H1 (cell line): ENCODE results near the gene RIMS1. TPM values are rescaled to one million over a fixed set of nuclear protein-coding genes. Genes with fewer than 3 reads are reported as not detected.

Source experiments
- CTCF ChIA-PET: fragments of 300-600 bp; sonication (Branson Sonifier 250); formaldehyde crosslinking; loops from one replicate; lab custom pipeline; 2021; ENCODE audit not compliant: partially characterized antibody; lab: Charles Lee
- POLR2A ChIA-PET: fragments of 300-600 bp; sonication (Branson Sonifier 250); formaldehyde crosslinking; loops from one replicate; lab custom pipeline; 2021; ENCODE audit warnings: inconsistent platforms; ENCODE audit not compliant: partially characterized antibody; lab: Charles Lee
- DNase-seq, 2 experiments: peaks; one replicate each; pipeline versions ENCODE4 v3.0.0 to v3.0.0-alpha.2; 2010 to 2022; ENCODE audit warnings: low spot score in 2 of 2, low read depth in 1 of 2, mixed read lengths in 1 of 2
- FAIRE-seq: peaks from 2 replicates; lab custom pipeline; 2011; peaks lifted over from hg19 to GRCh38; lab: Jason Lieb, UNC
- H2AFZ ChIP-seq: 2 replicates; pipeline ENCODE4 v1.8.1; 2012; ENCODE audit warnings: low read length, inconsistent platforms
- H2AK5ac ChIP-seq: 2 replicates; pipeline ENCODE4 v1.6.1; 2013; ENCODE audit warnings: low read depth, low read length
- H2BK120ac ChIP-seq: replicated peaks from 2 replicates; pipeline ENCODE3; 2013; ENCODE audit warnings: low read depth, low read length, inconsistent platforms
- H2BK12ac ChIP-seq: 2 replicates; pipeline ENCODE4 v1.6.1; 2013; ENCODE audit warnings: low read depth, low read length
- H2BK15ac ChIP-seq: 2 replicates; pipeline ENCODE4 v1.6.1; 2013; ENCODE audit warnings: low read length
- H2BK20ac ChIP-seq: 2 replicates; pipeline ENCODE4 v1.6.1; 2013; ENCODE audit warnings: low read length
- H2BK5ac ChIP-seq: 2 replicates; pipeline ENCODE4 v1.6.1; 2013; ENCODE audit warnings: low read depth, low read length
- H3K14ac ChIP-seq: 2 replicates; pipeline ENCODE4 v1.6.1; 2013; ENCODE audit warnings: inconsistent platforms; ENCODE audit not compliant: insufficient read length
- H3K18ac ChIP-seq: 2 replicates; pipeline ENCODE4 v1.6.1; 2013; ENCODE audit warnings: low read length; ENCODE audit errors: extremely low read depth
- H3K23ac ChIP-seq: 2 replicates; pipeline ENCODE4 v1.6.1; 2013; ENCODE audit warnings: inconsistent platforms; ENCODE audit not compliant: insufficient read length
- H3K23me2 ChIP-seq: 2 replicates; pipeline ENCODE4 v1.6.1; 2013; ENCODE audit warnings: low read depth, low read length
- H3K27ac ChIP-seq: 2 replicates; pipeline ENCODE4 v1.6.1; 2011; ENCODE audit warnings: low read depth, low read length, inconsistent platforms
- H3K27me3 ChIP-seq, 4 experiments: replicated peaks in 1 of 4; 1 replicate in 1 of 4; 2 replicates in 3 of 4; pipeline versions ENCODE4 v1.6.1 to v1.8.1; 2011 to 2013; ENCODE audit warnings: low read length in 3 of 4, mild to moderate bottlenecking in 3 of 4, inconsistent platforms in 2 of 4, mixed read lengths in 2 of 4, moderate library complexity in 1 of 4; ENCODE audit not compliant: control insufficient read depth in 3 of 4, insufficient read depth in 3 of 4; ENCODE audit errors: extremely low read depth in 1 of 4
- H3K36me3 ChIP-seq, 4 experiments: 2 replicates each; pipeline versions ENCODE4 v1.6.1 to v1.8.1; 2011 to 2013; ENCODE audit warnings: mild to moderate bottlenecking in 4 of 4, low read length in 3 of 4, moderate library complexity in 2 of 4, control low read depth in 1 of 4, inconsistent platforms in 1 of 4; ENCODE audit not compliant: insufficient read depth in 4 of 4, control insufficient read depth in 2 of 4
- H3K4ac ChIP-seq: replicated peaks from 2 replicates; pipeline ENCODE3; 2013; ENCODE audit warnings: low read length, low read depth, mixed read lengths, inconsistent platforms; ENCODE audit not compliant: insufficient read length
- H3K4me1 ChIP-seq, 4 experiments: replicated peaks in 1 of 4; 1 replicate in 1 of 4; 2 replicates in 3 of 4; pipeline versions ENCODE4 v1.6.1 to v1.8.1; 2011 to 2013; ENCODE audit warnings: low read length in 3 of 4, inconsistent platforms in 2 of 4, mixed read lengths in 1 of 4; ENCODE audit not compliant: insufficient read depth in 4 of 4, control insufficient read depth in 3 of 4
- H3K4me2 ChIP-seq, 2 experiments: 2 replicates each; pipeline versions ENCODE4 v1.6.1 to v1.8.1; 2011 to 2013; ENCODE audit warnings: low read depth in 2 of 2, low read length in 2 of 2, control low read depth in 1 of 2, inconsistent platforms in 1 of 2, mild to moderate bottlenecking in 1 of 2; ENCODE audit not compliant: insufficient read depth in 1 of 2
- H3K4me3 ChIP-seq, 4 experiments: fragments of 200-600, 300-600 bp in 1 of 4; sonication (generic), shearing (Covaris generic), sonication (Bioruptor Twin) in 1 of 4; 2 replicates each; pipeline versions ENCODE4 v1.5.1 to v1.8.1; 2011 to 2016; ENCODE audit warnings: low read length in 4 of 4, low read depth in 3 of 4, control low read depth in 2 of 4, inconsistent platforms in 2 of 4, mild to moderate bottlenecking in 2 of 4, mixed read lengths in 1 of 4, moderate library complexity in 1 of 4; ENCODE audit not compliant: insufficient read depth in 2 of 4; ENCODE audit errors: extremely low read depth in 1 of 4
- H3K56ac ChIP-seq: replicated peaks from 2 replicates; pipeline ENCODE3; 2013; ENCODE audit warnings: low read depth, mild to moderate bottlenecking, mixed read lengths, low read length, inconsistent platforms; ENCODE audit not compliant: insufficient read length
- H3K79me1 ChIP-seq: 2 replicates; pipeline ENCODE4 v1.6.1; 2013; ENCODE audit warnings: low read depth, low read length, control low read depth
- H3K79me2 ChIP-seq, 2 experiments: 2 replicates each; pipeline versions ENCODE4 v1.6.1 to v1.8.1; 2012 to 2013; ENCODE audit warnings: low read length in 2 of 2, mild to moderate bottlenecking in 2 of 2, inconsistent platforms in 1 of 2; ENCODE audit not compliant: insufficient read depth in 2 of 2, control insufficient read depth in 1 of 2
- H3K9ac ChIP-seq, 4 experiments: replicated peaks in 1 of 4; 1 replicate in 1 of 4; 2 replicates in 3 of 4; pipeline versions ENCODE4 v1.6.1 to v1.8.1; 2011 to 2013; ENCODE audit warnings: low read depth in 3 of 4, low read length in 3 of 4, control low read depth in 2 of 4, mild to moderate bottlenecking in 2 of 4, moderate library complexity in 2 of 4, inconsistent platforms in 1 of 4; ENCODE audit errors: extremely low read depth in 1 of 4
- H3K9me3 ChIP-seq, 2 experiments: 2 replicates each; pipeline versions ENCODE4 v1.6.1 to v1.8.1; 2012 to 2013; ENCODE audit warnings: mild to moderate bottlenecking in 2 of 2, moderate library complexity in 2 of 2, control low read depth in 1 of 2, inconsistent platforms in 1 of 2, low read depth in 1 of 2, low read length in 1 of 2, mixed read lengths in 1 of 2; ENCODE audit not compliant: insufficient read depth in 2 of 2
- H4K20me1 ChIP-seq, 2 experiments: replicated peaks in 1 of 2; 2 replicates each; pipeline versions ENCODE3 to v1.8.1; 2011 to 2013; ENCODE audit warnings: inconsistent platforms in 2 of 2, low read length in 2 of 2, mild to moderate bottlenecking in 1 of 2; ENCODE audit not compliant: insufficient read depth in 2 of 2, control insufficient read depth in 1 of 2
- H4K5ac ChIP-seq: 2 replicates; pipeline ENCODE4 v1.6.1; 2013; ENCODE audit warnings: low read length, low read depth, mixed read lengths, inconsistent platforms; ENCODE audit not compliant: insufficient read length
- H4K8ac ChIP-seq: 2 replicates; pipeline ENCODE4 v1.8.0; 2013; ENCODE audit warnings: mild to moderate bottlenecking, moderate library complexity, low read length, inconsistent platforms; ENCODE audit not compliant: insufficient read depth; ENCODE audit errors: extremely low read depth
- H4K91ac ChIP-seq: replicated peaks from 2 replicates; pipeline ENCODE3; 2013; ENCODE audit warnings: low read length, mixed read lengths, inconsistent platforms; ENCODE audit not compliant: insufficient read length
- GABPA ChIP-seq: IDR thresholded peaks from 2 replicates; pipeline ENCODE4 v1.6.1; 2011; ENCODE audit warnings: mild to moderate bottlenecking, low read length, moderate library complexity, borderline replicate concordance; ENCODE audit not compliant: insufficient read depth
- GTF2F1 ChIP-seq: IDR thresholded peaks from 2 replicates; pipeline ENCODE4 v1.6.1; 2012; ENCODE audit warnings: low read depth, low read length, improper control_type of control experiment, borderline replicate concordance
- JUN ChIP-seq: IDR thresholded peaks from 2 replicates; pipeline ENCODE4 v1.6.1; 2011; ENCODE audit warnings: low read depth, mild to moderate bottlenecking, improper control_type of control experiment, low read length
- RFX5 ChIP-seq: IDR thresholded peaks from 2 replicates; pipeline ENCODE4 v1.6.1; 2011; ENCODE audit warnings: low read depth, low read length, improper control_type of control experiment, borderline replicate concordance
- WGBS, 2 experiments: shearing (Covaris generic) in 1 of 2; methylation state at CpG; one replicate each; pipeline versions ENCODE4 v1.1.6 to v1.1.7; 2013 to 2015; ENCODE audit warnings: low lambda C conversion rate in 2 of 2, mixed read lengths in 2 of 2, inconsistent platforms in 1 of 2, low coverage in 1 of 2, missing lambda C conversion rate in 1 of 2; ENCODE audit not compliant: insufficient replicate concordance in 2 of 2, insufficient coverage in 1 of 2, insufficient read length in 1 of 2; ENCODE audit errors: extremely low coverage in 1 of 2, missing lambda C conversion rate in 1 of 2; 5-methylcytosine and 5-hydroxymethylcytosine counted together
- polyA plus RNA-seq, 7 experiments: library from polyadenylated mRNA; depleted of rRNA in 3 of 7; stranded (reverse) in 5 of 7; unstranded in 2 of 7; fragments of >200 nt in 5 of 7; fragments of 200-250 nt in 2 of 7; gene quantifications; 1 replicate in 5 of 7; 2 replicates in 1 of 7; 4 replicates in 1 of 7; pipeline versions ENCODE4 v1.2.1 to v1.2.3, GENCODE V29; 2011 to 2013; ENCODE audit warnings: missing spikeins in 2 of 7, mixed read lengths in 2 of 7
- total RNA-seq: library from RNA; stranded (reverse); fragmentation: NEBNext Ultra II Directional; extraction: Animal tissue kit (Norgen Biotek cat#: 25700); gene quantifications from 2 replicates; pipeline ENCODE4 v1.2.1, GENCODE V29; 2021
- TF ChIP-seq, protein P1 (sequence below): IDR thresholded peaks from 2 replicates; pipeline ENCODE4 v1.6.1; 2012; ENCODE audit warnings: inconsistent platforms

The RIMS1 gene
- total and polyA plus RNA-seq, 2 of the 8 experiments (the other 6 are each of a cell fraction or from before 2014, with no cell fraction given) = 0.63 to 2.3 TPM

DNA sequence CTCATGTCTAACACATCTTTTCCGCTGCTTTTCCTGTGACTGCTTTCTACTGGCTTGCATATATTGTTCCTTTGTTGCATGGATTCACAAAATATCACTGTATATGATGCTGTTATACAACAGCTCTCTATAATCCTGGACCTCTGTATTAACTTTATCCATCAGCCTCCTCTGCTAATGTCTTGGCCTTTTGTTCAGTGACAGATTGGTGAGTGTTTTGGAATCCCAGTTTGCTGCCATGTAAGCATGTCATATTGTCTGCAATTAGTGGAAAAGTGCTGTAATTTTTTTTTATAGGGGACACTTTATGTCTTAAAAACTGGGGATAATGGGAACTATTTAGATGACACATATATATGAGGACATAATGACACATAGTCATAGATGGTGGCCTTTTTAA lies 3.0 kb downstream of the RIMS1 start:
- FAIRE-seq (no peak), DNase-seq (no peak)
- Histone ChIP-seq H3K79me1 (no peaks in the 10 kb centered on the region), H3K4me3 (no peak overlapping the region), H3K56ac (no peak overlapping the region), H4K5ac (no peak overlapping the region), H2BK20ac (no peak overlapping the region), H2BK12ac (no peak overlapping the region), H3K4me2 (no peak overlapping the region; a peak in 1 of 4 replicates), H4K8ac (no peak overlapping the region), H4K20me1 (no peaks in the 10 kb centered on the region), H3K18ac (no peak overlapping the region), H3K9ac (no peak overlapping the region), H3K27me3 (peaks cover 0 to 6% (median 1%) of the 10 kb centered on the region in 4 experiments; a peak in 2 of 7 replicates), H2AK5ac (no peak overlapping the region), H3K23me2 (peaks cover 8% of the 10 kb centered on the region; the same call in 1 of the 2 replicates), H3K23ac (no peak overlapping the region), H3K27ac (no peak overlapping the region), H2BK5ac (no peak overlapping the region), H4K91ac (no peak overlapping the region), H3K4ac (no peak overlapping the region), H3K9me3 (no peaks in the 10 kb centered on the region), H3K79me2 (no peaks in the 10 kb centered on the region), H2BK15ac (no peak overlapping the region), H3K14ac (no peak overlapping the region), H2BK120ac (no peak overlapping the region), H3K4me1 (peaks cover 0 to 3% (median 0%) of the 10 kb centered on the region in 4 experiments; a peak in 2 of 7 replicates), H2AFZ (no peak overlapping the region), H3K36me3 (no peaks in the 10 kb centered on the region; a peak in 1 of 8 replicates)
- WGBS, 2 experiments = 100% methylated on average over 1 of the region's 1 CpG; no CpG with 5 or more reads in 1 of the 2 experiments
- POLR2A ChIA-PET = interaction anchor here (0.9 kb wide), 1 partner anchor 12 kb away, joined by 3 read pairs; no protein-coding TSS in a partner anchor
- CTCF ChIA-PET = no interaction called here
- TF ChIP-seq, protein P1, sequence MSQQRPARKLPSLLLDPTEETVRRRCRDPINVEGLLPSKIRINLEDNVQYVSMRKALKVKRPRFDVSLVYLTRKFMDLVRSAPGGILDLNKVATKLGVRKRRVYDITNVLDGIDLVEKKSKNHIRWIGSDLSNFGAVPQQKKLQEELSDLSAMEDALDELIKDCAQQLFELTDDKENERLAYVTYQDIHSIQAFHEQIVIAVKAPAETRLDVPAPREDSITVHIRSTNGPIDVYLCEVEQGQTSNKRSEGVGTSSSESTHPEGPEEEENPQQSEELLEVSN = no peak
- TF ChIP-seq GABPA = no peak
- no peak for TF ChIP-seq GTF2F1
- TF ChIP-seq JUN = no peak
- TF ChIP-seq RFX5 = no peak
